GM18861 (cell line): ENCODE measurements around the gene ATP8B1.
"Not testable (repeated sequence)": the region's sequence is repeated elsewhere in the genome, so short reads cannot be mapped to it uniquely, and the experiment has no call there.

Experiments
- ATAC-seq: cut with Tn5 transposase; IDR thresholded peaks from one replicate; pipeline ENCODE4 v1.9.1; 2021; ENCODE audit not compliant: unreplicated experiment

The ATP8B1 gene

DNA sequence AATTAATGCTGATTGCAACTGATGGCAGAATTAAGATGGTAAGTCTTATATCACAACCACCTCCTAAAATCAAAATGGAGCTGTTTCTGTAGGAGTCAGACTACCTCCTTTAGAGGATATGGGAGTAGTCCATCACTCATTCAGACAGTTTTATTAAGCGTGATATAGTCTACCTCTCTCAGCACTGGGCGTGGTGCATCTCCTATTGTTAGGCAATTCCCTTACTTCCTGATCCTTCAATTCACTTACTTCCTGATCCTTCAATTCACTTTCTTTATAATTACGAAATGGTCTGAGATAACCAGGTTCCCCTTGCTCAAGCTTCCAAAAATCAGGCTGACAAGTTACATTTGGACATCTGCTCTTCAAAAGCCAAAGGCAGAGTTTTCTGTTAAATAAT, 31.9 kb downstream of the ATP8B1 start:
- ATAC-seq = no peak

- no peak for ATAC-seq
These were observed 34.4 kb downstream of the ATP8B1 start for GRCh38 chr18:57768537-57769326.

DNA sequence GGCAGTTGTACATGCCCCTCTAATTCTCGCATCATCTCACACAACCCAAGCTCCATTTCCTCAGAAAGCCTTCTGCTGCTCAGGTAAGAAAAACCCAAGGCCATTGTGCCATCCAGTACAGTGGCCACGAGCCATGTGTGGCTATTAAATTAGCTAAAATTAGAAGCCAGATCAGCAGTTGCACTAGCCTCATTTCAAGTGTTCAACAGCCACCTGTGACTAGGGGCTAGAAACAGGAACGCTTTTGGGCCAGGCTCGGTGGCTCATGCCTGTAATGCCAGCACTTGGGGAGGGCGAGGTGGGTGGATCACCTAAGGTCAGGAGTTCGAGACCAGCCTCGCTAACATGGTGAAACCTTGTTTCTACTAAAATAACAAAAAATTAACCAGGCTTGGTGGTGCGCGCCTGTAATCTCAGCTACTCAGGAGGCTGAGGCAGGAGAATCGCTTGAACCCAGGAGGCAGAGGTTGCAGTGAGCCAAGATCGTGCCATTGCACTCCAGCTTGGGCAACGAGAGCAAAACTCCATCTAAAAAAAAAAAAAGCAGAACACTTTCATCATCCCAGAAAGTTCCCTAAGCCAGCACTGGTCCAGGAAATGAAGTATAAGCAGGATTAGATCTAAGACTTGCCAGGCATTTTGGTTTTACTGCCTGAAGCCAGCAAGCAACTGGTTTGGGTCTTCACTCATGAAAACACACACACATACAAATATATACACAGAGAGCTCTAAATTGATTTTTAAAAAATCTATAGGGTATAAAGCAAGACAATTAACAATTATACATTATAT, 35.7 kb downstream of the ATP8B1 start:
- ATAC-seq = no peak

- ATAC-seq = no peak
These were observed 38.1 kb downstream of the ATP8B1 start for GRCh38 chr18:57764995-57765394.

- no peak for ATAC-seq
These were observed 39.0 kb downstream of the ATP8B1 start for GRCh38 chr18:57764087-57764486.

DNA sequence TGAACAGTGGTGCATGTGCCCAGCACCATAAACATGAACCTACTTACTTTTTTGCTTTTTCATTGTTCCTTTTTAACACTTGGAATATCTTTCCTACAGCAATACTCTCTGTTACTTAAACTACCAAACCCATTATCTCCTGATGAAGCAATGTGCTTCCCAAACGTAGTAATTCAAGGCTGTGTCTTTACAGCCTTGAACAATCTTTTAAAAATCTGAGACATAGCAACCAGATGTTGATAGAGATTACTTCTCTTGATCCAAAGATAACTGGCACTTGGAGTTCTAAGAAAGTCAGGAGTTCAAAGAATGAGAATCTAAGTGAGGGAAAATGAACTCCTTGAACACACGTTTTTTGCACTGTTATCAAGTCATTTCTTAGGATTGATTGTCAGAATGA, 40.4 kb downstream of the ATP8B1 start:
- ATAC-seq = no peak

GRCh38 chr18:57759650-57760049, 43.5 kb downstream of the ATP8B1 start:
- no peak for ATAC-seq

- no peak for ATAC-seq
These were observed 47.5 kb downstream of the ATP8B1 start for GRCh38 chr18:57755473-57756067.

GRCh38 chr18:57754577-57755338, 48.4 kb downstream of the ATP8B1 start:
- ATAC-seq = peak; percentile 95

- ATAC-seq = no peak
These were observed 50.1 kb downstream of the ATP8B1 start for GRCh38 chr18:57753063-57753462.

DNA sequence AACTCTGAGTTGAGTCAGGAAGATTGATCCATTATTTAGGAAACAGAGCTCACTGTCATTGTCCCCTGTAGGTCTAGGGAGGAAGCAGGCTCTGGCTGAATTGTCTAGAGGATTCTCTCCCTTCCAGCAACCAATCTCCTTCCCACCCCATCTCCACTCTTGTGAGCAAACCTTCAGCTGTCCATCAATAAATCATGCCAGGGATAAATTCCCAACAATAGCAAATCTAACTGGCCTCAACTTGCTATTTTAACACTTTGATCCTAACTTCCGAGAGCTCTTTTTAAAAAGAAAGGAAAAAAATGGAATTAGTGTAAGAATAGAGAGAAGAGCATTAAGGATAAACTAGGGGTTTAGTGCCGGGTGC, 53.5 kb downstream of the ATP8B1 start:
- no peak for ATAC-seq

DNA sequence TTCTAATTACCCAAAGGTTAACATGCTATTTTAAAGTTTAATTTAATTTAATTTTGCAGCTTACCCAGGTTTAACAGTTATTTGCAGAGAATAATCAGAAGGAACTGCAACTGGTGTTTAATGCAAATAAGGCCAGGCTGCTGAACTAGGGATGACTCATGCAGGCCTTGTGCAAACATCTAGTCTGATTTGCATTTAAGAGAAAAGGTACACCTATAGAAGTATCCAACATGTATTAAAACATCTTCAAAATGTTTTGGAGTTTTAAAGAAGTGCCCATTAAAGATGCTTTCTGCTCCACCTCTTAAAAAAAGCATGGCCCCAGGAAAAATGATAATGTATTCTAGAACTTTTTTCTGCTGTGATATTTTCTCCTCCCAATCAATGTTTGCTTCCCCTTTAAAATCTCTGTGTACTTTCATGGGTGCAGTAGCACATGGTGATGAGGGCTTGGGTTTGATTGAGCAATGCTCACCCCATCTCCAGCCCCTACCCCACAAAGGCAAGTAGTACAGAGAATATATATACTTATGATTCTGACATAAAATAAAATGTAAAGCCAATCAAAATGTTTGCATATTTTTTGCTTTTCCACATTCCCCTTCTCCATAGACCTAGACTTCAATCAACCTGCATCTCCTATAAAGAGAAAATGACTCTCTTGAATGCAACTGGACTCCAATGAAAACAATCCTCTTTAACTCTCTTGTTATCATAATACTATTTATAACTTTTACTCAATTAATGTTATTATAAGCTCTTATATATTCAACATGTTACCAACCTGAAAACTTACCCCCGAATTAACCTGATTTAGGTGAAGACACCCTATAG, 54.1 kb downstream of the ATP8B1 start:
- peak; percentile 95 for ATAC-seq

GRCh38 chr18:57747809-57748680, 55.1 kb downstream of the ATP8B1 start:
- peak; percentile 5 for ATAC-seq

- no peak for ATAC-seq
These were observed 58.9 kb downstream of the ATP8B1 start for GRCh38 chr18:57744211-57744694.

DNA sequence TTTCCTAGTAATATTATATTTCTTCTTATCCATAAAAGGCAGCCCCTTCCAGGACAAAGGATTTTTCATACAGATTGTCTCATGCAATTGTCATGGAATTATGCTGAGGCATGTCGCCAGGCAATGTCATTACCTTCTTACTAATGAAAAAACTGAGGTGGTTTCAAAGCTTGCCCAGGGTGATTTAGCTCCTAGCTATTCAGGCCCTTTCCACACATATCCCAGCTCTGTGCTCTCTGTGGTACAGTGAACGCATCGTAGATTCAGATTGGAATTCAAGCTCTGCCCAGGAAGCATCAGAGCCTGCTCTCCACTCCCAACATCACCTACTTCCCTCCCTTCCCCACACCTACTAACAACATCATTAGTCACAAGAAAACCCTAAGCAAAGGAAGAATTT, 60.1 kb downstream of the ATP8B1 start:
- ATAC-seq = no peak

- ATAC-seq = no peak
These were observed 61.8 kb downstream of the ATP8B1 start for GRCh38 chr18:57741273-57741672.

DNA sequence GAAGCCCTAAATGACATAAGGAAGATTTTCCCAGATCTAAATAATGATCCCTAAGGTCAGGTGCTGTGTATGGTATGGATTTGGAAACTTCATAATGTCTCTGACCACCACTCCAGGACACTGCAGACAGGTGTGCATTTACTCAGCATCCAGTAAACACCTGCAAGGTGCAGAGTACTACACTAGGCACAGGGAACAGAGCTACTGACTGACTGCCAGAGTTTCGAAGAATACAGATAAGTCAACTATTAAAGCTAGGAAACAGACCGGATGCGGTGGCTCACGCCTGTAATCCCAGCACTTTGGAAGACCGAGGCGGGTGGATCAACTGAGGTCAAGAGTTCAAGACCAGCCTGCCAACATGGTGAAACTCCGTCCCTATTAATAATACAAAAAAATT, 65.0 kb downstream of the ATP8B1 start:
- no peak for ATAC-seq

DNA sequence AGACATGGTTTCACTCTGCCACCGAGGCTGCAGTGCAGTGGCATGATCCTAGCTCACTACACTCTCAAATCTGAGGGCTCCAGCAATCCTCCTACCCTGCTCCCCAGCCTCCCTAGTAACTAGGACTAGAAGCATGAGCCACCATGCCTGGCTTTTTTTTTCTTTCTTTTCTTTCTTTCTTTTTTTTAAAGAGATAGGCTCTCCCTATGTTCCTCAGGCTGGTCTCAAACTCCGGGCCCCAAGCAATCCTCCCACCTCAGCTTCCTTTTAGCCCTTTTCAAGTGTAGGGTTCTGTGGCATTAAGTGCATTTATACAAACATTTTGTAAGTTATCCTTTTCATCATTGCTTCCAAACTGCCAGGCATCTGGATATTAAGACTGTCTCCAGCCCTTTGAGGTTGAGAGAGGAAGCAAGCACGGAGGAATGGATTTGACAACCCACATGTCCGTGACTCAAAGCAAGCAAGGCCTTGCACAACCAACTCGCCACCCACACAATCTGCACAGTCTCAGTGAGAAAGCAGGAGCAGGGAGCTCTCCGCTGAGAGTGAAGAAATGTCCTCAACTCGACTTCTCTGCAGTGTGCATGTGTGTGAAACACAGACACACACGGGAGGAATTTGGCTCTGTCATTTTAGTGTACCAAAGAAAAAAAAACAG, 65.6 kb downstream of the ATP8B1 start:
- ATAC-seq = no peak

- ATAC-seq = not testable (repeated sequence)
These were observed 68.1 kb downstream of the ATP8B1 start for GRCh38 chr18:57735042-57735441.
